ENCODE measurements around the gene ALX4.

DNA sequence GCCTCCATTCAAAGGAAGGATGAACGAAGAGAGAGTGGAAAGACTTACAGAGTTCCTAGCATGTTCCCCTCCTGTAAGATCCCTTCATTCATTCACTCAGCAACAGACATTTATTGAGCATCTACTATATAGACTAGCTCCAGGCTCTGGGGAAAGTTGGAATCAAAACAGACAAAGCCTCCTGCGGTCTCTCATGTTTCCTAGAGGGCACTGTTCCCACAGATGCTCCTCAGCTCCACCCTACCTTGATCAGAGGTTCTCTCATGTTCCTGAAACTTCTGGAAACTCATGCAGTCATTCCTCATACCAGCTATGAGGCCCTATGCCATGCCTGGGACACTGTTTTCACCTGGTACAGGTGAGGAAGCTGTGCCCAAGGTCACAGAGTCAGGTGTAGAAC lies 11.1 kb downstream of the ALX4 start:
- TF ChIP-seq POLR2A (IDR thresholded peaks at IDR 0.05; ENCODE audit: low read depth, low read length) (no peak), POLR2AphosphoS5 (IDR thresholded peaks at IDR 0.05; ENCODE audit: low read depth, low read length) (no peak)

All from GM12892 (cell line).